GM18870 (cell line): Measurements from ENCODE around the gene CACFD1.
"Not testable (repeated sequence)": the region's sequence is repeated elsewhere in the genome, so short reads cannot be mapped to it uniquely, and the experiment has no call there.

Experiments used
- ATAC-seq: cut with Tn5 transposase; IDR thresholded peaks from one replicate; pipeline ENCODE4 v1.9.1; 2021; ENCODE audit warnings: moderate library complexity; ENCODE audit not compliant: unreplicated experiment

The CACFD1 gene

DNA sequence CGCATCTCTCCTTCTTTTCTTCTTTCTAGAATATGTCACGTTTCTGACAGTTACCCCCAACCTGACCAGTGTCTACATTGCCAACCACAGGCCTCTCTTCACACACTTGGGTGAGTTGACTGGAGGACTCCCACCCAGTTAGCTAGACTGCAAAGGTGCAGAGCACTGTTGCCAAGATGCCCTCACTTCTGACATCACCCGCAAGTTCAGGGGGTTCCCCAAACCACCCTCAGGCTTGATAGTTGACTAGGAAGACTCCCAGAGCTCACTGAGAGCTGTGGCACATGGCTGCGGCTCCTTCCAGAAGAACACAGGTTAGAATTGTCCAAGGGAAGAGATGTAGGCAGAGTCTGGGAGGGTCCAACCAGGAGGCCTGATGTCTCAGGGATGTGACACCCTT is 20.4 kb upstream of the CACFD1 start:
- ATAC-seq, result no peak

DNA sequence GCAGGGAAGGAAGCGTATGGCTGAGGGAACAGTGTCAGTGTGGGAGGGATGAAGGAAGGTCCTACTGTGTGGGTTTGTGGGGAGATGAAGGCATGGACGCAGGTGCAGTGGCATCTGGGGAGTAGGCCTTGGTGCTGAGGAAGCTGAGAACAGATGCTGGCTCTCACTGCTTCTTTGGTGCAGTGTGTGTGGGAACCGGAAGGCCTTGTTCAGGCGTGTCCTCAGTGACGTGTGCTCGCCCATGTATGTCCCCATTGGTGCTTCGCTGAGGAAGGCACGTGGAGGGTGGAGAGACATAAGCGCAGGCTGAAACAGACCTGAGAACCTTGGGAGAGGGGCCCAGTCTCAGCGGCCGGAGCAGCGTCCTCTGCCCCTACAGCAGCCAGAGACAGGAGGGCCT is 18.9 kb upstream of the CACFD1 start:
- no peak for ATAC-seq

DNA sequence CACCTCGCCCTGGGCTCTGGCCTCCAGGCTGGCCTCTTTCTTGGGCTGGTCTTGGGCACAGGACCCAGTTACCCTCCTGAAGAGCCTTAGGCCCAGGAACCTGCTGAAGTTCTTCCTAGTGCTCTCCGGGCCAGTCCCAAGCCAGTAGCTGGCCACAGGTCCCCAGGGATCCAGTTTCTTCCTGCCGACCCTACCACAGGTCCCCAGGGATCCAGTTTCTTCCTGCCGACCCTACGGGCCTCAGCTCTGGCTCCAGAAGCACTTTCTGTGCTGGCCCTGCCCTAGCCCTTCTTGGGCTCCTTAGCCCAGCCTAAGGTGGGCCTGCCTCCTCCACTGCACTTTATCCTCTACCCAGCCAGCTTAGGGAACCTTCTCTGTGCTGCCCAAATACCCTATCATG is 18.2 kb upstream of the CACFD1 start:
- no peak for ATAC-seq

DNA sequence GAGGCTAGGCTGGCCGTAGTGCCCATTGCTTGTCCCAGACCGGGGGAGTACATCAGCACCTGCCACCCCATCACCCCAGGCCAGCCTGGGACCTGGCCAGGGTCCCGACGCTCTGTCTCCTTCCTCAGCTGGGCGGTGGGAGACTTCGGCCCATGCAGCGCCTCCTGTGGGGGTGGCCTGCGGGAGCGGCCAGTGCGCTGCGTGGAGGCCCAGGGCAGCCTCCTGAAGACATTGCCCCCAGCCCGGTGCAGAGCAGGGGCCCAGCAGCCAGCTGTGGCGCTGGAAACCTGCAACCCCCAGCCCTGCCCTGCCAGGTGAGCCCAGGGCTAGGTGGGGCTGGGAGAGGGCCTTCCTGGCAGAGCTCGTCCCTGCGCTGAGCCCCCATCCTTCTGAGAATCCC is 16.5 kb upstream of the CACFD1 start:
- no peak for ATAC-seq

DNA sequence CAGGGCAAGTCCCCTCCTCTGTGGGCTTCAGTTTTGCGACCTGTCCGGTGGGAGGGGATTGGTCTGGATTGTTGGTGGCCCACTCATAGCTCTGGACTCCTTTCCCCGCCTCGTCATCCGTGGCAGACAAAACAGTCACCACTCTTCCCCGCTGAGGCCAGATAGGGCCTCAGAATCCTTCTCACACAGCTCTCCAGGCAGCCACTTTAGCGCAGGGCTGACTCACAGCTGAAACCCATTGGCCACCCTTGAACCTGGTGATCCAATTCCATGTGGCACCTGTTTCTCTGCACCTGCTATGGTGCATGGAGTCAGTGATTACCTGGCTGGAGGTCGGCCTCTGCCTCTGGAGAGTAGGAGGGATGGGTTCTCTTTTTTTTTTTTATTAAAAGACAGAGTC is 15.8 kb upstream of the CACFD1 start:
- ATAC-seq, result no peak

DNA sequence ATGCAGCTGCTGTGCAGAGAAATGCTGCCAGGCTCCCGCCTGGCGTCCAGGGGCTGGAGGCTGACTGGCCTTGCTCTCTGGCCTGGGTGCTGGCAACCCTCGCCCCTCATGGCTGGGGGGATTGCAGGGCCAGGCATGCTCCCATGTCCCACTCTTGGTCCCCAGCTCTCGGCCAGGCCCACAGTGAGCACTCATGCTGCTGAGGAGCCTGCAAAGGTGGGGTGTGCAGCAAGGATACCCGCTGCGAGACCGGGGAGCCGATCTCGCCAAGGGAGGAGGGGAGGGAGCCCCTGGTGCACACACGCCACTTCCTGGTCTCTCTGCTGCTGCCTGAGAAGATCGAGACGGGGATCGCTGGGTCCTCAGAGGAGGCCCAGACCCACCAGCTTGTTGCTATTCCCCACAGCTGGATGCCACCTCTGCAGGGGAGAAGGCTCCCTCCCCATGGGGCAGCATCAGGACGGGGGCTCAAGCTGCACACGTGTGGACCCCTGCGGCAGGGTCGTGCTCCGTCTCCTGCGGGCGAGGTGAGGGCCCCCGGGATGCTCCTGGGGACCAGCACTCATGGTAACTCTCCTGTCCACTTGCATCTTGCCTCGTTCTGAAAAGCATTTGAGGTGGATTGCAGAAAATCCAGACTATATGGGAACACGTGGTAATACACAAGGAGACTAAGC is 14.3 kb upstream of the CACFD1 start:
- ATAC-seq, result no peak

DNA sequence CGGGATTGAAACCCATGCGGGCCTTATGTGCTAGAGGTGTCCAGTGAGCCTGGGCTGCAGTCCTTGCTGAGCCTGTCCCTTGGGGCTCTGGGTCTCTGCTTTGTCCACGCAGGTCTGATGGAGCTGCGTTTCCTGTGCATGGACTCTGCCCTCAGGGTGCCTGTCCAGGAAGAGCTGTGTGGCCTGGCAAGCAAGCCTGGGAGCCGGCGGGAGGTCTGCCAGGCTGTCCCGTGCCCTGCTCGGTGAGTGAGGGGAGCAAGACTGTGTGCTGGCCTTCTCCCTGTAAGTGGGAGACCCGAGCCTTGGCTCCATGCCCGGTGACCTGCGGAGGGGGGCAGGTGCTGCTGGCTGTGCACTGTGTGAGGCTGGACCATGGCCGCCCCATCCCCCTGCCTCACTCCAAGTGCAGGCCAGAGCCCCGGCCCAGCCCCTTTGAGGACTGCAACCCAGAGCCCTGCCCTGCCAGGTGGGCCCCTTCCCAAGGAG is 11.2 kb upstream of the CACFD1 start:
- no peak for ATAC-seq

DNA sequence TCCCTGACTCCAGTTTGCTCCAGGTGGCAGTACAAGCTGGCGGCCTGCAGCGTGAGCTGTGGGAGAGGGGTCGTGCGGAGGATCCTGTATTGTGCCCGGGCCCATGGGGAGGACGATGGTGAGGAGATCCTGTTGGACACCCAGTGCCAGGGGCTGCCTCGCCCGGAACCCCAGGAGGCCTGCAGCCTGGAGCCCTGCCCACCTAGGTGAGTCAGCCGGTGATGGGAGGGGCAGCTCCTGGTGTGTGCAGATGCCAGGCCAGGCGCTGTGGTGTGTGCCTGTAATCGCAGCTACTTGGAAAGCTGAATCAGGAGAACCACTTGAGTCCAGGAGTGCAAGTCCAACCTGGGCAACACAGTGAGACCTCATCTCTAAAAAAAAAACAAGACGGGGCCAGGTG is 10.0 kb upstream of the CACFD1 start:
- ATAC-seq, result no peak

DNA sequence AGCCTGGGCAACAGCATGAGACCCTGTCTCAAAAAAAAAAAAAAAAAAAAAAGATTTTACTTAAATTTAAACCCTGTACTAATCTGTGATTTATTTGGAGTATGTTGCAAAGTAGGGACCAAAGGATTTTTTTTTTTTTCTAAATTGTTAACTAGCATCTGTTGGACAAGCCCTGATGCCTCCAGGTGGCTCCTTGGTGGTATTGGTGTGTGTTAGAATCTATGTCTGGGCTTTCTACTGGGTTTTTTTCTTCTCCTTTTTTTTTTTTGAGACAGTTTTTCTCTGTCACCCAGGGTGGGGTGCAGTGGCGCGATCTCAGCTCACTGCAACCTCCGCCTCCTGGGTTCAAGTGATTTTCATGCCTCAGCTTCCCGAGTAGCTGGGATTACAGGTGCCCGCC is 7.9 kb upstream of the CACFD1 start:
- ATAC-seq, result not testable (repeated sequence)

DNA sequence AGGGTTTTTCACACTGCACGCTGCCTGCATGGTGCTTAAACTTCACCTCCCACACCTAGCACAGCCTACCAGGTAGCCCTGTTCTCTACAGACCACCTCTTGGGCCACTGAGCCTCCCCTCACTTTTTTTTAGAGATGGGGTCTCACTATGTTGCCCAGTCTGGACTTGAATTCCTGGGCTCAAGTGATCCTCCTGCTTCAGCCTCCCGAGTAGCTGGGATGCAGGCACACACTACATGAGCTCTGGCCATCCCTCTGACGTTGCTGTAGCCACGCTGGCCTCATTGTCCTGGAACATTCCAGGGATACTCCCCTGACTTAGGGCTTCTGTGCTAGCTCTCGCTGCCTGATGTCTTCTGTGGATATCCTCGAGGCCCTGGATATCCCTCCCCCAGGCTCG is 7.2 kb upstream of the CACFD1 start:
- ATAC-seq, result no peak

DNA sequence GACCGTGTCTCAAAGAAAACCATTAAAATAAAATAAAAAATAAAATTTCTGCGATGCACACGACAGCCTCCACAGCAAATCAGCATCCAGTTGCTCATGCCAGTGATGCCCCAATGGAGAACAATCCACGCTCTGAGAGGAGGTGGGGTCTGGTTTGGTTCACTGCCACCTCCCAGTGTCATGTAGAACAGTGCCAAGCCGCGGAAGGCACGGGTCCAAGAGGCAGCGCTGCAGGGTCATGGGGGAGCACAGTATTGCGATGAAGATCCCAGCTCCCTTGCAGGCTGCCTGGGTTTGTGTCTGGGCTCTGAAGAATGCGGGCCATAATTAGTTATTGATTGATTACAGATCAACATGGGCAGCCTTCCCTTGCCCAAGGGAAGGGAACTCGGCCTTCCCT is 6.1 kb upstream of the CACFD1 start:
- no peak for ATAC-seq

DNA sequence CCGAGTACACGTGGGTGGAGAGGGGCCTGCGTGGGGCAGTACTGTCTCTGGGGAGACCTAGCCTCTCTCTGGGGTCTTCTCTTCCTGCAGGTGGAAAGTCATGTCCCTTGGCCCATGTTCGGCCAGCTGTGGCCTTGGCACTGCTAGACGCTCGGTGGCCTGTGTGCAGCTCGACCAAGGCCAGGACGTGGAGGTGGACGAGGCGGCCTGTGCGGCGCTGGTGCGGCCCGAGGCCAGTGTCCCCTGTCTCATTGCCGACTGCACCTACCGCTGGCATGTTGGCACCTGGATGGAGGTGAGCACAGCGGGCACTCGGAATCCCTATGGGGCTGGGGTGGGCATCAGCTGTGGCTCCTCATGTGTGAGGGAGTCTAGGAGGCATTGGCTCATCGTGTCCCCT is 5.5 kb upstream of the CACFD1 start:
- no peak for ATAC-seq

DNA sequence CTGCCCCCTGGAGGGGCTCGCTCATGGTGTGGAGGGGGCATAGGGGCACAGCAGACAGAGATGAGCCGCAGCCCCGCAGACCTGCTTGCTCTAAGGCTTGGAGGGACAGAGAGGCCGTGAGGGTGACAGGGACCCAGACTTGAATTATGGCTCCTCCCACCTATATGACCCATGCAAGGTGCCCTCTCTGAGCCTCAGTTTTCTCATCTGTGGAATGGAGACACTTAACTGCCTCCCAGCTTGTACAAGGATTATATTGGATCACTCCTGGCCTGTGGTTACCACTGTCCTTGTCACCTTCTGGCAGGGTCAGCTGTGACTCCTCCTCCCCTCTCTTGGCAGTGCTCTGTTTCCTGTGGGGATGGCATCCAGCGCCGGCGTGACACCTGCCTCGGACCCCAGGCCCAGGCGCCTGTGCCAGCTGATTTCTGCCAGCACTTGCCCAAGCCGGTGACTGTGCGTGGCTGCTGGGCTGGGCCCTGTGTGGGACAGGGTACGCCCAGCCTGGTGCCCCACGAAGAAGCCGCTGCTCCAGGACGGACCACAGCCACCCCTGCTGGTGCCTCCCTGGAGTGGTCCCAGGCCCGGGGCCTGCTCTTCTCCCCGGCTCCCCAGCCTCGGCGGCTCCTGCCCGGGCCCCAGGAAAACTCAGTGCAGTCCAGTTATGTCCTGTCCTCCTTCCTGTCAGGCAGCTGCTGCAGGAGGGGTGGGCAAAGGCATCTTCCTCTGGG is 4.7 kb upstream of the CACFD1 start:
- no peak for ATAC-seq

DNA sequence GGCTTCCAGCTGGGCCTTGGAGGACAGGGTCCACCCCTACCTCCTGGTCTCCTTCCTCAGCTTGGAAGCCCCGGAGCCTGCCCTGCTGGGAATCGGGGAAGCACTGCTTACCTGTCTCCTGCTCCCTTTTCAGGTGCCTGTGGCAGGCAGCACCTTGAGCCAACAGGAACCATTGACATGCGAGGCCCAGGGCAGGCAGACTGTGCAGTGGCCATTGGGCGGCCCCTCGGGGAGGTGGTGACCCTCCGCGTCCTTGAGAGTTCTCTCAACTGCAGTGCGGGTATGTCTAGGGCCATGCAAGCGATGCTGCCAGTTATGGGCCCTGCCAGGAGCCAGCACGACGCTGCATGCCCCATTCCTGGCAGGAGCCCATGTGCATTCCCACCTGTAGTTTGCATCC is 3.8 kb upstream of the CACFD1 start:
- ATAC-seq, result no peak

DNA sequence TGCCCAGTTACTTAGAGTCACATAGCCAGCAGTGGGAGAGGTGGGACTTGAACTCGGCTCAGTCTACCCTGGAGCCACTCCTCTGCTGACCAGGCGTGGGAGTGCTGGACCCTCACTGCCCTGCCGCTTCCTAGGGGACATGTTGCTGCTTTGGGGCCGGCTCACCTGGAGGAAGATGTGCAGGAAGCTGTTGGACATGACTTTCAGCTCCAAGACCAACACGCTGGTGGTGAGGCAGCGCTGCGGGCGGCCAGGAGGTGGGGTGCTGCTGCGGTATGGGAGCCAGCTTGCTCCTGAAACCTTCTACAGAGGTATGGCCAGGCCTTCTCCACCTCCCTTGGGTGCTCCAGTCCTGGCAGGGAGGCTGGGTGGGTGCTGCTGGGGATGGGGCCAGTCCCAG is 3.4 kb upstream of the CACFD1 start:
- ATAC-seq, result no peak

DNA sequence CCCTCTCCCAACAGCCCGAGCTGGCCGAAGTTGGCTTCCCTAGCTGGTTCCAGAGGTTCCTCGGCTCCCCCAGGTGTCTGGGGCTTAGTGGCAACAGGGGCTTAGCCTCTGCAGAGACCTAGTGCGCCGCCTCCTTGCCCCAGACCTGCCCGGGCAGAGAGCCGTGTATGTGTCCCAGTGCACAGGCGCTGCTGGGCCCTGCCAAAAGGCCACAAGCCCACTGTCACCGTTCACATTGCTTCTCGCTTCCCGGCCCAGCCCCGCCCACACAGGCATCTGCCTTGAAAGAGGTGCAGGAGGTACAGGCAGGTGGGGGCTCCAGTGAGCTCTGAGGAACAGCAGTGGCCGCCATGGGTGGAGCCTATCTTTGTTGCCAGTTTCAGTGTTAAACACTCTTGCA is 2.5 kb upstream of the CACFD1 start:
- ATAC-seq, result no peak

DNA sequence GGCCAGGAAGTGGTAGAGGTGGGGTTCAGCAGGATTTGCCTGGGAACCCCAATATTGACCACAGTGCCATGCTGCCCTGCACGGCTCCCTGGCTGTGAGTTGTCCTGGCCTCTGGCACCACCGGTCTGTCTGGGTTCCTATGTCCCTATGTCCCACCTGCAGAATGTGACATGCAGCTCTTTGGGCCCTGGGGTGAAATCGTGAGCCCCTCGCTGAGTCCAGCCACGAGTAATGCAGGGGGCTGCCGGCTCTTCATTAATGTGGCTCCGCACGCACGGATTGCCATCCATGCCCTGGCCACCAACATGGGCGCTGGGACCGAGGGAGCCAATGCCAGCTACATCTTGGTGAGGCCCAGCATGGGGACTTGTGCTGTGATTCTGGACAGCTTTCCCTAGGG is 2.0 kb upstream of the CACFD1 start:
- no peak for ATAC-seq

DNA sequence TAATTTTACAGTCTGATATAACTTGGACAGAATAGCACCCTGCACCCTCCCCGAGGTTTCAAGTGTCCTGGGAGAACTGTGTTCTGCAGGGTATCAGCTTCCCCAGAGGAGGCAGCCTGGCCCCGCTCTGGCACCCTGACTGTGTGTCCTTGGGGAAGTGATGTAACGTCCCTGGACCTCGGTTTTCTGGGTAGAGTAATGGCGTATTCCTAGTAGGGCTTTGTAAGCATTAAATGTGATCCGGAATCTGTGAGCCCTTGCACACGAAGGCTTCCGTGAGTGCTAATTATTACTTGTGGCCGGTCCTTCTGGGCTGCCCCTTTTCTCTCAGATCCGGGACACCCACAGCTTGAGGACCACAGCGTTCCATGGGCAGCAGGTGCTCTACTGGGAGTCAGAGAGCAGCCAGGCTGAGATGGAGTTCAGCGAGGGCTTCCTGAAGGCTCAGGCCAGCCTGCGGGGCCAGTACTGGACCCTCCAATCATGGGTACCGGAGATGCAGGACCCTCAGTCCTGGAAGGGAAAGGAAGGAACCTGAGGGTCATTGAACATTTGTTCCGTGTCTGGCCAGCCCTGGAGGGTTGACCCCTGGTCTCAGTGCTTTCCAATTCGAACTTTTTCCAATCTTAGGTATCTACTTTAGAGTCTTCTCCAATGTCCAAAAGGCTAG is 1.0 kb upstream of the CACFD1 start:
- no peak for ATAC-seq

DNA sequence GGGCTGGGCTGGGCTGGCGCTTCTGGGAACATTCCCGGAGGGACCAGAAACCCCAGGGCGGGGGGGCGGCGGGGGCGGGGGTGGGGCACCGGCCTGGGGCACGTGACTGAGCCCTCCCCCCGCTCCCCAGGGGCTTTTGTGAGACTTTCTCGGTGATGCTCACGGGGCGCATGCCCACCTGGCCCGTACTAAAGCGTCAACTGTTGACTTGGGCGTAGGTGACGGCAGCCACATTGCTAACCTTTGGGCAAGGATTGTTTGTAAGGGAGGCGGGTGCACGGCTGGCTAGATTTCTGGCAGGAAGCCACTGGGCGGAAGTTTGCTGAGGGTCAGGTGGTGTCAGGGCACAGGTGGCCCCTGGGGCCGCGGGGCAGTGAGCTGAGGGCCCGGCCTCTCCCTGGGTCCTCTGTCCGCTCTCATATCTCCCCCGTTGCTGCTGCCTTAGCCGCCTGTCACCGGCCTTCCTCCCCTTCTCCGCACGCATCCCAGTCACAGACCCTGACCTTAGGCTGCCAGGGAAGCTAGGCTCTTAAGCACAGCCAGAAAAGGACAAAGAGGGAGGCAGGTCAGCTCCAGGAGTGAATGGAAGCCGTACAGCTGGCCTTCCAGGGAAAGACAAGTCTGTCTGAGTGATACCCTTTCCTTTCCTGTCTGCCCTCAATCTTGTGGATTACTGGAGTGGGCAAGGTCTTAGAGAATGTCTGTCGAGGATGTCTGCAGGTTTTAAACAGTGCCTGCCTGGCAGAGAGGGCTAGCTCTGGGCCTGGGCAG is 812 bp downstream of the CACFD1 start:
- no peak for ATAC-seq

DNA sequence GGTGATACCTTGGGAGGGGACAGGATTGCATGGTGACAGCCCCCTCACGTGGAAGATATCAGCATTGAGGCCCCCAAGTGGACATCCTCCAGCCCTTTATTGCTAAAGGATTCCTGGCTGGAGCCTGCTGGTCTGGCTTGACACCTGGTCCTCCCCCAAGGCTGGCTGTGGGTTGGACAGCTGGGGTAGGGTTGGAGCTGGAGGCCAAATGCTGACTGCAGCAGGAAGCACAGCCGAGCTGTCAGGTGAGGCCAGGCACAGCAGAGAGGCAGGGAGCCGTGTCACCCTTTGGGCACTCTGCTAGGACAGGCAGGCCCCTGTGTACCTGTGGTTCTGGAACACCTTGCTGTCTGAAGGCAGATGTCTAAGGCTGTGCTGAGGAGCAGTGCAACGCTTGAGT is 2.2 kb downstream of the CACFD1 start:
- no peak for ATAC-seq

DNA sequence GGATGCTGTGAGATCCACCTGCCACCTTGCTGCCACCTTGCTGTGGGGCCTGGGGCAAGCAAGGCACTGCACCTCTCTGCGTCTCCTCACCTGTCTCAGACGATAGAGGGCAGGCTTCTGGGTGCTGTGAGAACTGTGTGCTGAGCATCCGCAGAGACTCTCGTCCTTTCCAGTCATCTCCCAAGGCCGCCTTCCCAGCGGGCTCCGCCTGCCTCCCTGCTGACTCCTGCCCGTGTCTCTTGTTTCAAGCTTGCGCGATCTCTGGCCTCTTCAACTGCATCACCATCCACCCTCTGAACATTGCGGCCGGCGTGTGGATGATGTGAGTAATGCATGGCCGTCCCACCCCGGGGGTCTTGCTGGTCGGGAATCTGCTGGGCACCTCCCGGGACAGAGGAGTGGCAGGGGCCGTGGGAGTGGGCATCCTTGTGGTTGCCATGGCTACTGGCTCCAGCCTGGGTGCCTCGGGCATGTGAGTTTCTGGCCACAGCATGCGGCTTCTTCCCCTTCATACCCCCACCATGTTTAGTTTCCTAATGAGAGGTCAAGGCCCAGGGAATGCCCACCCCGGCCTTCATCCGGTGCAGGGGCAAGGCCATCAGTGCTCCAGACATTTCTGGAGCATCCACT is 3.6 kb downstream of the CACFD1 start:
- ATAC-seq, result no peak
